ENCODE results near the gene CUL2.
A peak's percentile ranks its signal among the peaks of the same experiment; 100 is the strongest.

Gene CUL2

GRCh38 chr10:34959321-34959720 is 130.8 kb downstream of the CUL2 start:
- DNase-seq: peak; percentile 14
- Histone ChIP-seq H3K9me3 (ENCODE audit: severe bottlenecking) (no peaks in the 10 kb centered on the region), H3K27ac (no peak overlapping the region), H3K36me3 (no peaks in the 10 kb centered on the region), H3K4me3 (ENCODE audit: low read depth, low read length) (no peak overlapping the region), H3K27me3 (ENCODE audit: insufficient read depth, low read depth, severe bottlenecking) (no peaks in the 10 kb centered on the region)
- no peak for TF ChIP-seq CTCF (IDR thresholded peaks at IDR 0.05; ENCODE audit: low read depth, low read length)

All from WERI-Rb-1 (cell line).